ENCODE data around the gene RHEBL1. TPM values are rescaled to one million over a fixed set of nuclear protein-coding genes. Genes with fewer than 3 reads are reported as not detected.

RHEBL1 gene
- polyA plus RNA-seq, 3 donors: 0.17 to 0.96 (median 0.50) TPM

GRCh38 chr12:49089821-49090773 lies 20.3 kb upstream of the RHEBL1 start:
- H3K9ac ChIP-seq (ENCODE audit: insufficient read depth, low read length, poor library complexity, severe bottlenecking): no peak overlapping the region
- H3K27ac Mint-ChIP-seq: no peak overlapping the region
- intact Hi-C loops (cut with micrococcal nuclease): loop anchor here (2.0 to 5.0 kb wide), 2 partner anchors 145 to 147 kb away; no protein-coding TSS in a partner anchor

More at GRCh38 chr12:49089821-49090773, 20.3 kb upstream of the RHEBL1 start:
- Histone ChIP-seq H3K4me2 (replicated peaks; ENCODE audit: extremely low read depth, low read length, poor library complexity, severe bottlenecking) (peak overlapping the region; percentile 66), H3K9me3 (replicated peaks in 1 of 2; ENCODE audit: control insufficient read depth in 1 of 2, insufficient read depth in 1 of 2, low read length in 2 of 2) (peaks cover 0 to 33% of the 10 kb centered on the region in 2 donors), H3K36me3 (replicated peaks in 1 of 2; ENCODE audit: control insufficient read depth in 1 of 2, insufficient read depth in 2 of 2, low read length in 2 of 2) (no peaks in the 10 kb centered on the region), H3K27me3 (ENCODE audit: control insufficient read depth in 2 of 2, insufficient read depth in 2 of 2, low read length in 2 of 2) (peaks cover 68 to 80% of the 10 kb centered on the region in 2 donors), H3K4me1 (ENCODE audit: control insufficient read depth in 1 of 2, insufficient read depth in 2 of 2, low read length in 2 of 2) (peaks cover 44 to 57% of the 10 kb centered on the region in 2 donors), H3K4me3 (replicated peaks in 1 of 3; ENCODE audit: low read depth in 2 of 3, low read length in 3 of 3) (peak overlapping the region in 1 of 3 experiments; percentile 69), H3K27ac (ENCODE audit: low read depth in 1 of 2, low read length in 2 of 2) (no peak overlapping the region), H3K79me2 (ENCODE audit: insufficient read depth, low read length) (no peaks in the 10 kb centered on the region), H2AFZ (ENCODE audit: insufficient read depth, low read depth, low read length, poor library complexity, severe bottlenecking) (peak overlapping the region; percentile 62), H4K20me1 (ENCODE audit: insufficient read depth, low read length) (peaks cover 5% of the 10 kb centered on the region)
- Mint-ChIP-seq H3K9me3 (peaks cover 0 to 28% (median 8%) of the 10 kb centered on the region in 7 donors), H3K4me3 (peak overlapping the region; percentile 72 to 89), H3K27me3 (ENCODE audit: low read depth in 3 of 3) (peaks cover 77 to 89% (median 78%) of the 10 kb centered on the region in 3 donors), H3K36me3 (peaks cover 2 to 7% of the 10 kb centered on the region in 2 donors), H3K4me1 (peaks cover 53% of the 10 kb centered on the region)
- DNase-seq: peak in 2 of 3 donors; percentile 17 to 32
- WGBS (ENCODE audit: insufficient coverage): under 1% methylated on average over 84 of the region's 88 CpGs
- TF ChIP-seq CTCF (IDR thresholded peaks at IDR 0.05): no peak
